GM18511 (cell line): ENCODE data around the gene CHCT1.
A peak's percentile ranks its signal among the peaks of the same experiment; 100 is the strongest.
"Not testable (repeated sequence)": the region's sequence is repeated elsewhere in the genome, so short reads cannot be mapped to it uniquely, and the experiment has no call there.

Source experiments
- ATAC-seq: cut with Tn5 transposase; IDR thresholded peaks from one replicate; pipeline ENCODE4 v1.9.1; 2021; ENCODE audit warnings: mild to moderate bottlenecking, moderate library complexity; ENCODE audit not compliant: unreplicated experiment

The CHCT1 gene

GRCh38 chr17:60422162-60422665 is at the start of gene CHCT1:
Gene CHCT1 (plus strand): TSS chr17:60422489. CDS start chr17:60422593, 104 bp downstream.
- ATAC-seq = no peak

GRCh38 chr17:60372790-60373483 is 49.4 kb upstream of the CHCT1 start:
- ATAC-seq = no peak

- ATAC-seq = not testable (repeated sequence)
Measured at GRCh38 chr17:60378187-60378586, 44.1 kb upstream of the CHCT1 start.

GRCh38 chr17:60379461-60379860 is 42.8 kb upstream of the CHCT1 start:
- ATAC-seq = not testable (repeated sequence)

- ATAC-seq = no peak
Measured at GRCh38 chr17:60381958-60382357, 40.3 kb upstream of the CHCT1 start.

- ATAC-seq = no peak
Measured at GRCh38 chr17:60383379-60383778, 38.9 kb upstream of the CHCT1 start.

GRCh38 chr17:60384921-60385320 is 37.4 kb upstream of the CHCT1 start:
- not testable (repeated sequence) for ATAC-seq

GRCh38 chr17:60386147-60387058 is 35.9 kb upstream of the CHCT1 start:
- no peak for ATAC-seq

- no peak for ATAC-seq
Measured at GRCh38 chr17:60387666-60388065, 34.6 kb upstream of the CHCT1 start.

GRCh38 chr17:60388742-60389141 is 33.5 kb upstream of the CHCT1 start:
- ATAC-seq = no peak

- no peak for ATAC-seq
Measured at GRCh38 chr17:60390186-60390585, 32.1 kb upstream of the CHCT1 start.

- no peak for ATAC-seq
Measured at GRCh38 chr17:60390925-60391470, 31.3 kb upstream of the CHCT1 start.

GRCh38 chr17:60391471-60392041 is 30.7 kb upstream of the CHCT1 start:
- ATAC-seq = peak; percentile 40

GRCh38 chr17:60392042-60392844 is 30.0 kb upstream of the CHCT1 start, which contains the start of gene USP32:
Gene USP32 (minus strand): TSS chr17:60392133. CDS start chr17:60391939, 194 bp downstream.
- peak; percentile 87 for ATAC-seq

GRCh38 chr17:60392845-60393702 is 29.2 kb upstream of the CHCT1 start:
- no peak for ATAC-seq

GRCh38 chr17:60393840-60394723 is 28.2 kb upstream of the CHCT1 start:
- ATAC-seq = no peak

- ATAC-seq = no peak
Measured at GRCh38 chr17:60395508-60396065, 26.7 kb upstream of the CHCT1 start.

- no peak for ATAC-seq
Measured at GRCh38 chr17:60396412-60396811, 25.9 kb upstream of the CHCT1 start.
